ENCODE measurements around the gene SNHG17.
"Not testable (repeated sequence)": the region's sequence is repeated elsewhere in the genome, so short reads cannot be mapped to it uniquely, and the experiment has no call there.

- not testable (repeated sequence) for TF ChIP-seq CTCF (conservative IDR thresholded peaks at IDR 0.05); ZFX (IDR thresholded peaks at IDR 0.05)
Observed at GRCh38 chr20:38460631-38461030, 25.5 kb upstream of the SNHG17 start.
